HG03571 (cell line): ENCODE measurements around the gene BLNK.

Experiments used
- ATAC-seq: cut with Tn5 transposase; IDR thresholded peaks from one replicate; pipeline ENCODE4 v1.9.1; 2021; ENCODE audit not compliant: unreplicated experiment

Gene BLNK

GRCh38 chr10:96289218-96289910 lies 18.0 kb upstream of the BLNK start:
- ATAC-seq = no peak

- peak; percentile 56 for ATAC-seq
These were observed 16.8 kb upstream of the BLNK start for GRCh38 chr10:96288151-96288621.

GRCh38 chr10:96287392-96288105 lies 16.2 kb upstream of the BLNK start:
- ATAC-seq = peak; percentile 60

GRCh38 chr10:96285331-96285752 lies 14.0 kb upstream of the BLNK start:
- ATAC-seq = no peak

- no peak for ATAC-seq
These were observed 12.4 kb upstream of the BLNK start for GRCh38 chr10:96283756-96284155.

- no peak for ATAC-seq
These were observed 12.0 kb upstream of the BLNK start for GRCh38 chr10:96283351-96283750.

- ATAC-seq = no peak
These were observed 10.2 kb upstream of the BLNK start for GRCh38 chr10:96281444-96282029.

- ATAC-seq = no peak
These were observed 9.5 kb upstream of the BLNK start for GRCh38 chr10:96280859-96281258.

GRCh38 chr10:96279191-96279641 lies 7.8 kb upstream of the BLNK start:
- no peak for ATAC-seq

GRCh38 chr10:96276831-96277230 lies 5.5 kb upstream of the BLNK start:
- ATAC-seq = no peak

- no peak for ATAC-seq
These were observed 5.1 kb upstream of the BLNK start for GRCh38 chr10:96276426-96276825.

GRCh38 chr10:96275685-96276418 lies 4.5 kb upstream of the BLNK start:
- no peak for ATAC-seq

- no peak for ATAC-seq
These were observed 1.2 kb upstream of the BLNK start for GRCh38 chr10:96272316-96273280.

- no peak for ATAC-seq
These were observed 798 bp downstream of the BLNK start for GRCh38 chr10:96270571-96270970.

- no peak for ATAC-seq
These were observed 1.7 kb downstream of the BLNK start for GRCh38 chr10:96269438-96270300.

- ATAC-seq = no peak
These were observed 2.9 kb downstream of the BLNK start for GRCh38 chr10:96268341-96268909.

GRCh38 chr10:96267234-96267705 lies 4.1 kb downstream of the BLNK start:
- no peak for ATAC-seq

- ATAC-seq = no peak
These were observed 5.1 kb downstream of the BLNK start for GRCh38 chr10:96266118-96266770.
